MCF 10A (cell line): ENCODE results near the gene VSTM2L. TPM values are rescaled to one million over a fixed set of nuclear protein-coding genes. Genes with fewer than 3 reads are reported as not detected.

Experiments used
- BruUV-seq: library from RNA; stranded (reverse); fragments of 400-500 nt; replicated peaks from 2 replicates; lab custom pipeline; 2021; lab: Mats Ljungman, UMichigan
- CTCF ChIA-PET: fragments of 300-600 bp; sonication (Branson Sonifier 250); formaldehyde crosslinking; extraction: SDS; loops from one replicate; lab custom pipeline; 2021; ENCODE audit warnings: antibody characterized with exemption, inconsistent platforms; lab: Yijun Ruan, JAX
- POLR2A ChIA-PET: fragments of 300-600, 350-650 bp; sonication (Branson Sonifier 250); formaldehyde crosslinking; extraction: SDS; loops from one replicate; lab custom pipeline; 2020; ENCODE audit warnings: antibody characterized with exemption, inconsistent platforms; lab: Yijun Ruan, JAX
- DNase-seq: peaks from one replicate; pipeline ENCODE4 v3.0.0-alpha.2; 2018; ENCODE audit not compliant: unreplicated experiment
- H3K27ac Mint-ChIP-seq: one replicate; pipeline ENCODE4 v1.8.0; 2022; ENCODE audit warnings: mild to moderate bottlenecking, low read depth, mixed read lengths; ENCODE audit not compliant: unreplicated experiment
- H3K27me3 Mint-ChIP-seq: one replicate; pipeline ENCODE4 v1.8.0; 2022; ENCODE audit warnings: mixed read lengths; ENCODE audit not compliant: insufficient read depth, unreplicated experiment
- H3K36me3 Mint-ChIP-seq: one replicate; pipeline ENCODE4 v1.8.0; 2022; ENCODE audit warnings: mild to moderate bottlenecking, moderate library complexity, mixed read lengths; ENCODE audit not compliant: insufficient read depth, unreplicated experiment
- H3K4me1 Mint-ChIP-seq: one replicate; pipeline ENCODE4 v1.8.0; 2022; ENCODE audit warnings: mixed read lengths; ENCODE audit not compliant: insufficient read depth, unreplicated experiment
- H3K4me3 Mint-ChIP-seq: one replicate; pipeline ENCODE4 v1.8.0; 2022; ENCODE audit warnings: mild to moderate bottlenecking, moderate library complexity, mixed read lengths; ENCODE audit not compliant: unreplicated experiment
- H3K9me3 Mint-ChIP-seq: one replicate; pipeline ENCODE4 v1.8.0; 2022; ENCODE audit warnings: mixed read lengths; ENCODE audit not compliant: unreplicated experiment
- CTCF ChIP-seq: fragments of 200-600 bp; IDR thresholded peaks from one replicate; pipeline ENCODE4 v1.8.0; 2022; ENCODE audit warnings: antibody characterized with exemption, mild to moderate bottlenecking; ENCODE audit not compliant: unreplicated experiment
- intact Hi-C: fragments of 100-400 bp; cut with micrococcal nuclease; formaldehyde crosslinking; loops from 2 replicates; pipeline ENCODE4 v1.14.1; 2022
- total RNA-seq: library from RNA; stranded (reverse); gene quantifications from 2 replicates; pipeline ENCODE4 v1.2.3, GENCODE V29; 2022

Gene VSTM2L
- total RNA-seq, 1 experiment from 2014 or later: 15.6 TPM

- H3K9me3 Mint-ChIP-seq: no peaks in the 10 kb centered on the region
- H3K27me3 Mint-ChIP-seq: no peaks in the 10 kb centered on the region
- DNase-seq: no peak
- H3K4me3 Mint-ChIP-seq: no peak overlapping the region
- no peaks in the 10 kb centered on the region for H3K36me3 Mint-ChIP-seq
- POLR2A ChIA-PET: interaction anchor here (0.6 kb wide), 1 partner anchor 610 kb away, joined by 4 read pairs; no protein-coding TSS in a partner anchor
- intact Hi-C loops: loop anchor here (10.0 kb wide), 1 partner anchor 325 kb away; no protein-coding TSS in a partner anchor
- no TSS peak for BruUV-seq
- CTCF ChIA-PET: interaction anchor here (0.6 kb wide), 2 partner anchors 265 to 313 kb away, joined by 3 read pairs; no protein-coding TSS in a partner anchor
- TF ChIP-seq CTCF: no peak
- no peak overlapping the region for H3K27ac Mint-ChIP-seq
- no peaks in the 10 kb centered on the region for H3K4me1 Mint-ChIP-seq
These were observed 12.8 kb upstream of the VSTM2L start for GRCh38 chr20:37890108-37890507.

GRCh38 chr20:37890643-37891042, 12.3 kb upstream of the VSTM2L start:
- no TSS peak for BruUV-seq
- no peak overlapping the region for H3K4me3 Mint-ChIP-seq
- no peaks in the 10 kb centered on the region for H3K27me3 Mint-ChIP-seq
- no peak overlapping the region for H3K27ac Mint-ChIP-seq
- H3K4me1 Mint-ChIP-seq: no peaks in the 10 kb centered on the region
- H3K36me3 Mint-ChIP-seq: no peaks in the 10 kb centered on the region
- no peak for DNase-seq
- no peak for TF ChIP-seq CTCF
- CTCF ChIA-PET: interaction anchor here (0.6 kb wide), 1 partner anchor 314 kb away, joined by 3 read pairs; no protein-coding TSS in a partner anchor
- H3K9me3 Mint-ChIP-seq: no peaks in the 10 kb centered on the region
- intact Hi-C loops: loop anchor here (10.0 kb wide), 1 partner anchor 326 kb away; no protein-coding TSS in a partner anchor
- POLR2A ChIA-PET: no interaction called here

- no peak overlapping the region for H3K4me3 Mint-ChIP-seq
- intact Hi-C loops: loop anchor here (10.0 kb wide), 1 partner anchor 327 kb away; no protein-coding TSS in a partner anchor
- H3K4me1 Mint-ChIP-seq: no peaks in the 10 kb centered on the region
- no peak for DNase-seq
- TF ChIP-seq CTCF: no peak
- ChIA-PET CTCF (no interaction called here), POLR2A (no interaction called here)
- H3K9me3 Mint-ChIP-seq: no peaks in the 10 kb centered on the region
- no TSS peak for BruUV-seq
- H3K36me3 Mint-ChIP-seq: no peaks in the 10 kb centered on the region
- no peak overlapping the region for H3K27ac Mint-ChIP-seq
- H3K27me3 Mint-ChIP-seq: no peaks in the 10 kb centered on the region
These were observed 10.9 kb upstream of the VSTM2L start for GRCh38 chr20:37892001-37892400.

GRCh38 chr20:37893566-37894241, 9.2 kb upstream of the VSTM2L start:
- Mint-ChIP-seq H3K36me3 (no peaks in the 10 kb centered on the region), H3K9me3 (no peaks in the 10 kb centered on the region), H3K27ac (no peak overlapping the region), H3K4me1 (no peaks in the 10 kb centered on the region), H3K4me3 (no peak overlapping the region), H3K27me3 (no peaks in the 10 kb centered on the region)
- ChIA-PET POLR2A (interaction anchor here (0.9 kb wide), 1 partner anchor 9 kb away, joined by 4 read pairs; no protein-coding TSS in a partner anchor), CTCF (interaction anchor here (1.4 kb wide), 1 partner anchor 8 kb away, joined by 5 read pairs; no protein-coding TSS in a partner anchor)
- DNase-seq: no peak
- BruUV-seq: no TSS peak
- TF ChIP-seq CTCF: no peak
- intact Hi-C loops: loop anchor here (10.0 kb wide), 1 partner anchor 329 kb away; no protein-coding TSS in a partner anchor
